Retina (tissue), 1 donor: ENCODE measurements around the gene OLIG3.
A peak's percentile ranks its signal among the peaks of the same experiment; 100 is the strongest.

Experiments
- DNase-seq: peaks from one replicate; pipeline ENCODE4 v3.0.0-alpha.2; 2016

The OLIG3 gene

DNA sequence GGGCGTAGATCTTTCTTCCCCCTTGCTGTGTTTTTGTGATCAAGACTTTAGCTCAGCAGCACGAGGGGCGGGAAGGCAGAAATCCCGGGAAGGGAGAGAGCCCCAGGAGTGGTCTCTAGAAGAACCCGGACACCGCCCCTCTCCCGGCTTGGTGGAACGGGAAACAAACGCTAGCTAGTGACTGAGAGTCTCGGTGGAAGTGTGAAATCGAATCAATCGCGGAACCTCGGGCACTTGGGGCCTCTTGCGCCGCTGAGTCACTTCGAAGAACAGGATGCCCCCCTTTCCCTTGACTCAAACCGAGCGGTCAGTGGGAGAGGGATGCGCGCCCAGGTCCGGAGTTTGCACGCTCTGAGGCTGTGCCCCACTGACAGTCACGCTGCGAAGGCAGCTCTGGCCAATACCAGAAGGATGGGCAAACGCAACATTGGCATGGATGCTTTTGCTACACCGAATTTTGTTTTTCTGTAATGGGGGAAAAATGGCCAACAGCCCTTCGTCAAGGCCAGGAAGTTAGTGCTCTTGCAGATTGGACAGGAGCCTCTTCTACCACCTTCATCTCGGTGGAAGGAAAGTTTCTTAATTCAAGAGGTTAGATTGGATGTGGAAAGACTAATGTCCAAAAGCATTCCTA, 1.6 kb upstream of the OLIG3 start:
- peak; percentile 82 for DNase-seq

DNA sequence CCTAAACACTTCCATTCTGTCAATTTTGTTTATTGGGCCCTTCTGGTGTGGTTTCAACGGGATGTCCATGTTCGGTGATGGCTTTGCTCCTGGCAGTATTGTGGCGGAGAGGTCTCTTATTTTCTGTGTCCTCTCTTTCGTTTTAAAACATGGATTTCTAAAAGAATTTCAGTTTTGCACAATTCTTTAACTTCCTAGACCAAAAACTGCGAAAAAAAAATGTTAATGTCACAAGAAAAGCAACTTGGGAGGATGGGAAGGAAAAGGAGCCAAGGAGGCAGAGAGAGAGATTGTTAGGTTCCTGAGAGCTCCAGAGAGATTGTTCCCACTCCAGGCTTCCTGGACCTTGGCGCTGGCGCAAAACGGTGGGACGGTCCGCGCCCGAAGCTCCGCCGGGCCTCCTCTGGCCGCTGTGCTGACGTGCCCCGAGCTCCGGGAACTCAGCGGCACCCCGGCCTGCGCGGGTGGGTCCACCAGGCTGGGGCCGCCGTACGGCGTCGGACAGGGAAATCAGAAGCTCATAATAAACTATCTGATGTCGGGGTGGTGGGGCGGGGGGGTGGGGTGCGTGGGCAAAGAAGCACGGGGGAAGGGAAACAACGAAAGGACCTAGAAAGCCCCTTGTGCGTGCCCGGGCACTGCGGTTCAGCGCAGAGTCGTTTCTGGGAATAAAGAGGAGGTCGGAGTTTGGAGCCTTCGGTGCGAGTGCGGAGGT, 951 bp upstream of the OLIG3 start:
- DNase-seq: peak; percentile 78

DNA sequence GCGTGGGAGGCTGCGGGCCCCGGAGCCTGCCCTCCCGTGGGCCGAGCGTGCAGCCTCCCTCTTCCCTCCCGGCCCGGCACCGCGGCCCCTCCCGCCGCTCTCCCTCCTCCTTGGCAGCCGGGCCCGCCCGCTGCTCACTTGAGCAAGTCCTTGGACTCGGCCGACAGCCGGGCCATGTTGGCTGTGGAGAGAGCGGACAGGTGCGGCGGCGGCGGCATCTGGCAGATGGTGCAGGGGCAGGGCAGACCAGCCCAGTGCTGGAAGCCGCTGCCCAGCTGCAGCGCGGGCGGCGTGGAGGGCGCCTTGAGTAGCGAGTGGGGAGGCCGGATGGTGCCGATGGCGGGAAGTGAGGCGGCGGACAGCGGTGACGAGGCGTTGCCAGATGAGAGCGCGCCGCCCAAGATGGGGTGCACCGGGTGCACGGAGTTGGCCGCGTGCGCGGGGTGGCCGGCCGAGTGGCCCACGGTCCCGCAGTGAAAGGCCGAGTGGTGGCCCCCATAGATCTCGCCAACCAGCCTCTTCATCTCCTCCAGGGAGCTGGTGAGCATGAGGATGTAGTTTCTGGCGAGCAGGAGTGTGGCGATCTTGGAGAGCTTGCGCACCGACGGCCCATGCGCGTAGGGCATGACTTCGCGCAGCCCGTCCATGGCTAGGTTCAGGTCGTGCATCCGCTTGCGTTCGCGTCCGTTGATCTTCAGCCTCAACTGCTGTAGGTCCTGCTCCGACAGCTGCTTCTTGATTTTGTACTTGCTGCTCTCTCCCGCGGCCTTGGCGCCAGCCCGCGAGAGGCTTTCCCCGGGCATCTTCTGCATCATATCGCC, 766 bp downstream of the OLIG3 start:
- DNase-seq: peak; percentile 79

DNA sequence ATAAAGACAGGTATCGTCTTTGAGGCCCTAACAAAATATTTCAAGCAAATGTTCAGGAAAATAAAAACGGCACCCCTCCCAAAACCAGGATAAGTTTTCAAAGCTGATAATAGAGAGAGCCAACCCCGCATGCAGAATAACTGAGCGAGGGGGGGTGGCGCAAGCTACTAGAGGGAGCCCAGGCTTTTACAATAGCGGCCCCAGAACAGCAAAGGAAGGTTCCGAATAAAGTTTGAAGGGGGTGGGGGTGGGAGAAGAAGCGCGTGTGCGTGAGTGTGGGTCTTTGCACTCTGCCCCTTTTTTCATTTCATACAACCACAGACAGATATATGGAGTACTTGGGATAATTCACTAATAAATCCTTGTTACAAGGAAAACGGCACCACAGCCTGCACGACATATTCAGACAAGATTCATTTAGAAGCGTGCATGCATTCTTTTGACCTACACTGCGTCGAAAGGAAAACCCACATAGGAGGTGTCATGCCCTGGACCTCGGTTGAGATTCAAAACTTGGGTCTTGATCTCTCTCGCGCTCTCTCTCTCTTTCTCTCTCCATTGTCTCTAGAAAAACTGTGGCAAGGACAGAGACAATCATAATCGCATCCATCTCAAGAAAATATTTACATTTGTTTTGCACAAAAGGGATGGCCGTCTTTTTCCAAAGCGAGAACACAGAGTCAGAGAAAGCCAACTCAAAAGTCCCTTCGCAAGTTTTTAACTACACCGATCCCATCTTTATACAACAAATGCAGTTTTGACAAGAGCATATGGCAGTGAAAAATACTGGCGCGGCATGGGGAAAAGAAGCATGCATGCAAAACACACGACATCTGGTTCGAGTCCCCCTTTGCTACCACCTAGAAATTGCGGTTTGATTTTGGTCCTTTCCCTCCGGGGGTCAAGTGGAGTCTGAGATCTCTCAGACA, 1.6 kb downstream of the OLIG3 start:
- no peak for DNase-seq

DNA sequence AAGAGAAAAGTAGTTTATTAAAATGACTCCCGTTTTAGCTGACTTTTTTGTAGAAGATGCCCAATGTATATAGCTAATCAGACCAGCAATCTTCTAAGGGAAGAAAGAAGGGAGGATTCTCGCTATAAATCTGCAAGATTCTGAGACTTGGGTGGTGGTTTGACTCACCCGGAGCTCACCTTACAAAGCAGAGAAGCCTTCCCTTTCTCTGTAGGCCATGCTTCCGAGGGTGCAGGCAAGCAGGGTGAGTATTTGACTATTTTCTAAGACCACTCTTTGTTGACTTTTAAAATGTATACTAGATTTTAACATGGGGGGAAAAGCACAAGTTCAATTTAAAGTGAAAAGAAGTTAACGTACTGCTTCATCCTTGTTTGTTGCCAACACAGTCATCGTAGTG, 2.7 kb downstream of the OLIG3 start:
- DNase-seq: no peak

DNA sequence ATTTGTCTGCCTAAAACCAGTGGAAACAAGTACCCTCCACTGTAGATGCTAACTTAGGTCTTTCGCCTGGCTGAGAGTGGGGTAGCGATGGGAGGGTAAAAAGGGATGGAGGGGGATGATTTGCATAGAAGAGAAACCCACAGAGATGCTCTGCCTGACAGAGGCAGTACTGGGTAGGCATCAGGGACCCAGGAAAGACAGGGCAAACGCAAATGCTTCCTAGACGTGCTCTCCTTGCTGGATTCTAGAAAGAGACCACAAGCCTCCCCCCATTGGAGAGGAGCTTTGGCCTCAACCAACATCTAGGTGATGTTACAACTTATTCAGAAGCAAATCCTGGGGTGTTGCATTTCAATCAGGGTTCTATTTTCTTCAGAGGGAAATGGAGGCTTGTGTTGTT, 3.2 kb downstream of the OLIG3 start:
- DNase-seq: peak; percentile 28

DNA sequence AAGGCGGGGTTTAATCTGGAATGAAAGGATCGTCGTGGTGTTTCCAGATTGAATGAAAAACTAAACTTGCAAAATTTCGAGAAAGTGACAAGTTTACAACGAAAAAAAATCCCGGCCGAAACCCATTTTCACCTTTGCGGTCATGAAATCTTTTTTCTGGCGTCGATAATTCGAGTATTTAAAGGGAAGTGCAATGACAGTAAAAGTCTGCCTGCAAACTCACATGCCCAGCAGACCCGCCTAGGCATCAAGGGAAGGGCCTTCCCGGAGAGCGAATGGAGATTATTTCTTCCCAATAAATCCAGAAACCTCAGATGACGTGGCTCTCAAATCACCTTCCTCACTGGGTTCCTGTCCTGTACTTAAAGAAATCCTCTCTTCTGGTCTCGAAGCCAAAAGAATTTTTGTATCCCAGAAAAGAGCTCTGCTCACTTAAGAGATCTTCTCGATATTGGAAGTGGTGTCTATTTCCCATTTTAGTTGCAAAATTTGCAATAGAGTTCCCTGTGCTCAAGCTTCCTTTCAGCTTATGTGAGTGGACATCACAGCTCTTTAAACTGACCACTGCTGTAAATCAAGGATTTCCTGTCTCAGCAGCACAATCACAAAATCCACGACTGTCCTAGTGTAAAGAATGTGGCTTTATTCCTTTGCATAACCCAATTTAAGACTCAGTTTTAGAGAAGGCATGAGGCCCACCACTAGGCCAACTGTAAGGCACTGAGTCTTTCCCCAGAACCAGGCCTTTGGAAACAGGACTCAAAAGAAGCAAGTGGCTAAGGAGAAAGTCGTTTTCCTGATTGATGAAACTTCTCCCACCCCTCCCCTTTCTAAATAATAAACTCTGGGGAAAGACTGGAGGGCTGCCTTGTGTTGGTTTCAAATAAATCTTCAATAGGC, 3.9 kb downstream of the OLIG3 start:
- DNase-seq: peak; percentile 47

DNA sequence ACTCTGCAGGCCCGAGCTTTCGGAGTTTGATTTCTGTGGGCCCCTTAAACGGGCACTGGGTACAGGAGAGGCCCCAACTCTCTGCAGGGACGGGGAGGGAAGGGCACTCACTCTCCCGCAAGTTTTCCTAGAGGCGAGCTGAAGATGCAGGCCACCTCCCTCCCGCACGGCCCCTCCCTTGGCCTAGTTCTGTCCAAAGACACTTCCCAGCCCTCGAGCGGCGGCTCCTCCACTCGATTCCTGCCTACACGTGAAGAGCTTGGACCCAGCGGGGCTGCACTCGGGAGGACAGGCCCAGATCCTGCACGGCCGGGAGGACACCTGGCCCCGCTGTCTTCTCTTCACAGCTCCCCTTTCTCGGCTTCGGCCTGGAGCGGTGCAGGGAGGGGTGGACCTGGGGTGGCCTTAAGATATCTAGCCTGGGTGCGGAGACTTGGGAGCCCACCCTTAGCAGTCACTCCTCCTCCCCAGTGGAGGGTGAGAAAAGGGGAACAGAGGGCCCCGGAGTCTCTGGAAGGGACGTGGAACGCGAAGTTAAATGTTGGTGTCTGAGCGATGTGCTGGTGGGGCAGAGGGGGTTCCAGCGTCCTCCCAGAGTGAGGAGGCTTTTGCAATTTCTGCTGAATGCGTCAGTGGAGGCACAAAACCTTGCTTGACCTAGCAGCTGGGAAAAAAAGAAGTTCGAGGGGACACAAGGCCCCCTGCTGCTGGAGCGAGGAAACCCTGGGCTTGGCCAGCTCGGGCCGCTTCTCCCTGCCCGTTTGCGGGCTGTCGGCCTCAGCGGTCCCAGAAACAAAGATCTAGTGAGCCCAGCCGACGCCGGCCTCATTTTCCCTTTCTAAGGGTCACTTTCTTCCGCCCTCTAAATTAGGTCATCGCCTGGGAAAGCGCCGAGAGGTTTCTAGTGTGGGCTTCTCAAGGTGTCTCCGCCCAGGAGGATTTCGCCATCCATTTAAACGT, 4.9 kb downstream of the OLIG3 start:
- peak; percentile 76 for DNase-seq

DNA sequence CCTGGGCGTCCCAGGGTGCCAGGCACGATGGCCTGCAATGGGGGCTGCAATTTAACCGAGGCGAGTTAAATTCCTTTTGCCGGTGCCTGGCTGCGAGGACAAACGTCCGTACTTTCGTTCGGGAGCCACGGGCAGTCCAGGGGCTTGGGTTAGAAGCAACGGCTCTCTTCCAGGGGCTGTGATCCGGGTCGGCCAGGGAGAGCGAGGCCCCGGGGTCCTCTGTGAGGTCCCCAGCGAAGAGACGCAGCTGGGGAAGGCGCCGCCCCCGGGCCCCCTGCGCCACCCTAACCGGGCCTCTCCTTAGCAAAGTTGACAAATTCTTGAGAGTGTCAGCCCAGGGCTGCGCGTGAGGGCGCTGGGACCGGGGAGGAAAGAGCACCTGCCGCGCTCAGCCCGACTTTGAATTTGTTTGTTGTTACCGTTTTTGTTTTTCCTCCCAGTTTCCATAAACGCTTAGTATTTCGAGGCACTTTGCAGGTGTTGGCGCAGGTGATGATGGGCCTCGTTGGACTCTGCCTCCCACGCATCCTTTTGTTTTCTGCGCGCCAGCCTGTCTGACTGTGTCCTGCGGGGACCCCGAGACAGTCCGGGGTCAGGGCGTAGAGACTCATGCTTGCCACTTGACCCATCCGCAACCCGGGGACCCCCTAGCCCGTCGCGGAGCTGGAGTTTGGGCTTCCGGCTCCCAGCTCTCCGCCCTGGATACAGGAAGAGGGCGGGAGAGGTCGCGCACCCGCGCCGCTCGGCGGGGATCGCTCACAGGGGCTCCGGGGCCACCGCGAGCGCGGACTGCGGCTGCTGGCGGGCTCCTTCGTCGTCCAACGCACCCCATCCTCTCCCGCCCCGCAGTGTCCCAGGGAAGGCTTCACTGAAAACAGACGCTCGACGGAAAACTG, 5.8 kb downstream of the OLIG3 start:
- peak; percentile 76 for DNase-seq

DNA sequence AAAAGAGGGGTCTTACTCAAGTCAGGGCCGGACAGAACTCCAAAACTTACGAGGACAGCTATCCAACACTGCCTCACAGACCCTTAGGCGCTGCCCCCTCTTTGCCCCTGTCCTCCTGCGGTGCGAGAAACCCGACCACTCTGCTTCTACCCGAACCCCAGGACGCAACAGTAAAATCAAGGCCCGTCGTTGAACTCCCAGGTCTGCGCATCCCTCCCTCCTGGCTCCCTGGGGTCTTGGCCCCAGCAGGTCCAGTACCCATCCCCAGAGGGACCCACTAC, 6.4 kb downstream of the OLIG3 start:
- DNase-seq: no peak

DNA sequence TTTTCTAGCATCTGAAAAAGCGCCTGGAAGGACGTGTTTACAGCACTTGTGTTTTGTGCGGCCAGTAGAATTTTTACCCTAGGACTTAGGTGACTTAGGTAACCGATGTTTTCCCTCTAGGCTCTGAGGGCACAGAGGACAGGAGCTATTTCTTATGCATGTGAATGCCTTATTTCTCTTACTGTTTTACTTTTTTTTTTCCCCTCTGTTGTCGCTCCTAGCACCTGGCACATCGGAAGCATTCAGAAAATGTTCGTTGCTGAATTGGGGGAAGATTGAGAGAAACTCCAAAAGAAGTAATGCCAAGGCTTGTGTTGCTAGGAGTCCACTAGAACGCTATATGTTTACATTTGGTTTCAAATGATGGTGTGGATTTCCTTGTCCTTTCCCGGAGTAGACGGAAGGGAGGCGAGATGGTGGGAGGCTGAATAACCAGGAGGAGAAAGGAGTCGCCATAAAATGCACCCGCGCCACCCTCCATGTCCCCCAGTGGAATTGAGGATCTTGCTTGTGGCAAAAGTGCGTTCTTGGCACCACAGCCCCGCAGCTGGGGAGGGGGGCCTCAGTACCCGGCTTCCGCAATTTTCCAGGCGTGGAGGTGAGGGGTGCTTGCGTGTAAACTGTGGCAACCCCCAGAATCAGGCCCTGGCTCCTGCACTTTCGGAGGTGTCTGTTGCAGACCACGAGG, 6.9 kb downstream of the OLIG3 start:
- DNase-seq: peak; percentile 53

DNA sequence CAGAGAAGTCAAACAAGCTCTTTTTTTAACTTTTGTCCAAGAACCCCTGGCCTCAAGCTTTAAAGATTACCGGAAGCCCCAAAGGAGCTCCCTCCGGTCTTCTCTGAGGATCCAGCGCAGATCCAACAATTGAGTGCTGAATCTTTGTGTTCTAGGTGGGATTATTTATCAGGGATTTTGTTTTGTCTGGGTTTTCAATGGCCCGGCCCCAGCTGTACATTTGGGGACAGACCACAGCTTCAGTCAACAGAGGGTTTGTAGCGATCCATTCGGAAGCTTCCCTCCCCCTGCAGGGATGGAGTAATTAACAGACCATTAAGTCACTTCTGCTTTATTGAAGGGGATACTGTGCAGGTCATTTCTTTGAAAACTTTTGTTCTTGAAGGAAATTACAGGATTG, 7.8 kb downstream of the OLIG3 start:
- peak; percentile 46 for DNase-seq

DNA sequence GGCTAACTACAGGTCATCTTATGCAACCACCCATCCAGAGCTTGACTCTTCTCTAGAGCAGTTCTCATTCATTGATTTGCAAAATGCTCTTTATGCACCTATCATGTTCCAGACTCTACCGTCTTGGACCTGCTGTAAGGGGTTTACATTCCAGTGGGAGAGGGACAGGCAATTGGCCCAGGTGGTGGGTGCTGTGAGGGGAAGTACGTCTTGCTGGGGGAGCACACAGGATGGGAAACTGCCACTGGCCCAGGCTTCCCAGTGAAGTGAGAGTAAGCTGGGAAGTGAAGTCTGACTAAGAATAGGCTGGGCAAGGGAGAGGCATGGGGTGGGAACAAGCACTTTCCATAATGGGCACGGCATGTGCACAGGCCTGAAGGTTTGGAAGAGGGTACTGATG, 13.8 kb downstream of the OLIG3 start:
- no peak for DNase-seq

DNA sequence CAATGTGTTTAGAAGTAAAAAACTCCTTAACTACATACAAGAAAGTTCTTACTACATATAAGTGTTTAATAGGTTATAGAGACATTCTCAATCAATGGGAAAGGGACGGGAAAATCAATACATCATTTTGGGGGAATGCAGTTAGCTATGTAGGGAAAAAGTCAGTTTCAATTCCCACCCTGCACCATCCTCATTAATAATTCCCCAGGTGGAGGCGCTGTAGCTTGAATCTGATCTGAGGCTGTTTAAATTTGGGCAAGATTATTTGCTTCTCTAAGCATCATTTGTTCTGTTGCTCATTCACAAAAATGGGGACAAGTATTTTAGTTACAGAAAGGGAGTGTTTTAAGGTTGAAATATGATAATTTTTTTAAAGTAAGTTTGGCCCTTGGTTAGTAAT, 19.1 kb downstream of the OLIG3 start:
- no peak for DNase-seq

DNA sequence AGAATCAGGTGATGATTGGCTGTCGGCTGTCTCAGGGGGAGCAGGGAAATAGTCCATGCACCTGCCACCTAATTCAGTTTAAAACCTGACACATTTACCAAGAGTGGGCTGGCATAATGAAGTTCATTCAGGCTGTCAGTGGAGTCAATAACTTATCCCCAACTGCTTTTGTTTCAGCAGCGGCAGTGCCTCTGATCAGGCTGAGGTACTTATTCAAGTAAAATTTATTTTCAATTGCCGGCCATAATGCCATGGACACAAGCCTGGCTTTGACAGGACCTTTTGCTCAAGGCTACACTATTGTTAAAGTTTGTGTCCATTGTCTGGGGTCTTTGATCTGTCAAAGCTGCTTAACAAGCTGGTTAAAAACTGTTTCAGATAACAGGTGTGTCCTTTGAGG, 20.6 kb downstream of the OLIG3 start:
- DNase-seq: no peak

DNA sequence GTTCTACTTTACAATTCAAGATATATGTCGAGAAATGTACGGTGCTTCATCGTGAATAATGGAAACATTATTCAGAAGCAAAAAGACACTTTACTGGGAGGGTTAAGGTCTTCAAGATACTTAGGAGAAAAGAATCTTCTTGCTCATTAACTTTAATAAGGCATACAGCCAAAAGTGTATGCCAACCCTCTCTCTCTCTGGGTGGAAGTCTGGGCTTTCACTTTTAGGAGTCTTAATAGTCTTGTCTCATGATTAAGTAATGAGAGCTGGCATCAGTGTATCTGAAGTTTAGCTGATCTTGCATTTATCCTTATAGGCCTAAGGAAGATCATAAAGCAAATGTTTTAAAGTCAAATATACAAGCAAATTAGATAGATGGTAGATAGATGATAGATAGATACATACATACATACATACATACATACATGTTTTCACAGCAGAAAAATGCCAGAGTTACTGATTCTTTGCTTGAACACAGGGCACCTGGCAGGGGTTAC, 21.5 kb downstream of the OLIG3 start:
- no peak for DNase-seq

DNA sequence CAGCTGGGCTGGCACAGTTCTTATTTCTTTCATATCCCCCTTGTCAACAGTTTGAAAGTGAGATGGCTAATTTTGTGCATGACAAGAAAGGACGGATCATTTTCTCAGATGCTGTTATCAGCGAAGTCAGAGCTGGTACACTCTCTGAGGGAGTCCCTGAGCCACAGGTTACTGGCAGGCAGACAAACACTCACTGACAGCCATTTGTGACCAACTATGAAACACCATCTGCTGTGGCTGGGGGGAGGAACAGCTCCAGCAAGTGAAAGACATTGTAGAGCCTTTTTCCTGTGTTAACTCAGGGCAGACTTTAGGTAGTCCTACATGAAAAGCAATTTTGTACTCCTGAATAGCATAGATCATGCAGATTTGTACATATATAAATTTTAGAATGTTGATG, 22.2 kb downstream of the OLIG3 start:
- DNase-seq: peak; percentile 13

DNA sequence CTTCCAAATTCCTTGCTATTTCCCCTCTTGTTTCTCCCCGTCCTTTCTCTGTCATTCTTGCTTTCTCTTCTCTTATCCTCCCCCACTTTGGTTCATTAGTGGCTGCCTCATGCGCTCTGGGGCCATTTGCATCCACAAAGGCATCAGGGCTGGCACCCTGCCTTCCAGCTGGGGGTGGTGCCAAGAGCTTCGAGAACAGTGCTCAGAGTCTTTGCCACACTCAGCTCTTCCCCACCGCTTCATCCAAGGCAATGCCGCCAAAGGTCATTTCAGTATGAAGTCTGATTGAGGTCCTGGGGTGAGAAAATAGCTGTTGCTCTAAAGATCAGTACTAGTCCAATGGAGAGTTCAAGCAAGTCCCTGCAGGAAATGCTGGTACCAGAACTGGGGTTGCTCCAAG, 22.7 kb downstream of the OLIG3 start:
- DNase-seq: no peak

DNA sequence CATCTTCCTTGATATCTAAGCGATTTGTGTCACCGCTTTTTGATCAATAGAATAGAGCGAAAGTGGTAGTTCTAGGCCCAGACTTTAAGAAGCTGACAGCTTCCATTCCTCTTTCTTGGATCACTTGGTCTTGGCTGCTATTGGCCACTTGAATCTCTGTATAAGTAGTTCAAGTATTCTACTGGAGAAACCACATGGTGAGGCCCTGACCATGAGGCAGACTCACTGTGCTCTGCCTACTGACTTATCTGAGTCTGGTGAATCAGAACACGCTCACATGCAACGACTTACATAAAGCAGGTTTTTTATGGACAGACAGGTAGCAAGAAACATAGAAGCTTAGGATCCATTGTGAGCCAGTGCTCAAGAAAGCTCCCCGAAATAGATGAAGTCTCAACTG, 27.0 kb downstream of the OLIG3 start:
- no peak for DNase-seq
